ENCODE results near the gene FNDC1. TPM values are rescaled to one million over a fixed set of nuclear protein-coding genes. Genes with fewer than 3 reads are reported as not detected.
A peak's percentile ranks its signal among the peaks of the same experiment; 100 is the strongest.

Gene FNDC1
- total RNA-seq, 2 experiments from 2014 or later: not detected

- no peaks in the 10 kb centered on the region for H3K4me1 Mint-ChIP-seq (ENCODE audit: low read depth)
- no peaks in the 10 kb centered on the region for H3K9me3 Mint-ChIP-seq (ENCODE audit: insufficient read depth)
- ATAC-seq: no peak
- no peaks in the 10 kb centered on the region for H3K36me3 Mint-ChIP-seq (ENCODE audit: low read depth)
- ChIA-PET POLR2A (no interaction called here), CTCF (interaction anchor here (1.6 kb wide), 1 partner anchor 19 kb away, joined by 5 read pairs; no protein-coding TSS in a partner anchor)
- H3K4me3 Mint-ChIP-seq: no peak overlapping the region
- peaks cover 36% of the 10 kb centered on the region for H3K27me3 Mint-ChIP-seq (ENCODE audit: low read depth)
- no peak overlapping the region for H3K27ac Mint-ChIP-seq
- DNase-seq: no peak
These were observed 64.9 kb downstream of the FNDC1 start for GRCh38 chr6:159234102-159234553.

GRCh38 chr6:159238920-159239558, 69.8 kb downstream of the FNDC1 start:
- ChIA-PET POLR2A (no interaction called here), CTCF (interaction anchor here (0.9 to 1.3 kb wide), 2 partner anchors 14 to 26 kb away, joined by 4 read pairs; no protein-coding TSS in a partner anchor)
- Mint-ChIP-seq H3K9me3 (ENCODE audit: insufficient read depth) (no peaks in the 10 kb centered on the region), H3K4me1 (ENCODE audit: low read depth) (no peaks in the 10 kb centered on the region), H3K27ac (no peak overlapping the region), H3K4me3 (no peak overlapping the region), H3K36me3 (ENCODE audit: low read depth) (no peaks in the 10 kb centered on the region), H3K27me3 (ENCODE audit: low read depth) (peaks cover 30% of the 10 kb centered on the region)
- ATAC-seq: no peak
- no peak for DNase-seq

GRCh38 chr6:159249128-159249527, 79.9 kb downstream of the FNDC1 start:
- H3K27ac Mint-ChIP-seq: no peak overlapping the region
- H3K4me3 Mint-ChIP-seq: no peak overlapping the region
- H3K9me3 Mint-ChIP-seq (ENCODE audit: insufficient read depth): no peaks in the 10 kb centered on the region
- DNase-seq (no peak), ATAC-seq (no peak)
- no peaks in the 10 kb centered on the region for H3K36me3 Mint-ChIP-seq (ENCODE audit: low read depth)
- no peaks in the 10 kb centered on the region for H3K4me1 Mint-ChIP-seq (ENCODE audit: low read depth)
- ChIA-PET POLR2A (no interaction called here), CTCF (interaction anchor here (0.8 to 2.2 kb wide), 3 partner anchors 32 to 76 kb away, joined by 3 to 5 read pairs (median 3); no protein-coding TSS in a partner anchor)
- H3K27me3 Mint-ChIP-seq (ENCODE audit: low read depth): peaks cover 7% of the 10 kb centered on the region

- no peak for DNase-seq
- peaks cover 7% of the 10 kb centered on the region for H3K27me3 Mint-ChIP-seq (ENCODE audit: low read depth)
- no peaks in the 10 kb centered on the region for H3K4me1 Mint-ChIP-seq (ENCODE audit: low read depth)
- H3K9me3 Mint-ChIP-seq (ENCODE audit: insufficient read depth): no peaks in the 10 kb centered on the region
- POLR2A ChIA-PET: no interaction called here
- CTCF ChIA-PET: interaction anchor here (0.8 to 2.2 kb wide), 3 partner anchors 32 to 76 kb away, joined by 3 to 5 read pairs (median 3); no protein-coding TSS in a partner anchor
- no peak overlapping the region for H3K27ac Mint-ChIP-seq
- no peaks in the 10 kb centered on the region for H3K36me3 Mint-ChIP-seq (ENCODE audit: low read depth)
- no peak for ATAC-seq
- H3K4me3 Mint-ChIP-seq: no peak overlapping the region
These were observed 80.6 kb downstream of the FNDC1 start for GRCh38 chr6:159249752-159250151.

- DNase-seq: no peak
- no peaks in the 10 kb centered on the region for H3K4me1 Mint-ChIP-seq (ENCODE audit: low read depth)
- peaks cover 6% of the 10 kb centered on the region for H3K27me3 Mint-ChIP-seq (ENCODE audit: low read depth)
- H3K36me3 Mint-ChIP-seq (ENCODE audit: low read depth): no peaks in the 10 kb centered on the region
- no peak overlapping the region for H3K27ac Mint-ChIP-seq
- POLR2A ChIA-PET: no interaction called here
- no peak for ATAC-seq
- H3K9me3 Mint-ChIP-seq (ENCODE audit: insufficient read depth): no peaks in the 10 kb centered on the region
- CTCF ChIA-PET: interaction anchor here (2.2 kb wide), 1 partner anchor 77 kb away, joined by 5 read pairs; no protein-coding TSS in a partner anchor
- no peak overlapping the region for H3K4me3 Mint-ChIP-seq
These were observed 81.4 kb downstream of the FNDC1 start for GRCh38 chr6:159250633-159251032.

GRCh38 chr6:159252955-159253508, 83.8 kb downstream of the FNDC1 start:
- DNase-seq (peak; percentile 24), ATAC-seq (peak; percentile 61)
- Mint-ChIP-seq H3K36me3 (ENCODE audit: low read depth) (no peaks in the 10 kb centered on the region), H3K9me3 (ENCODE audit: insufficient read depth) (no peaks in the 10 kb centered on the region), H3K4me1 (ENCODE audit: low read depth) (no peaks in the 10 kb centered on the region), H3K27me3 (ENCODE audit: low read depth) (peaks cover 6% of the 10 kb centered on the region), H3K4me3 (no peak overlapping the region), H3K27ac (no peak overlapping the region)
- ChIA-PET POLR2A (interaction anchor here (0.5 kb wide), 1 partner anchor 49 kb away, joined by 3 read pairs; no protein-coding TSS in a partner anchor), CTCF (interaction anchor here (0.6 to 1.7 kb wide), 29 partner anchors 8 to 593 kb away, joined by 3 to 9 read pairs (median 4); no protein-coding TSS in a partner anchor)

GRCh38 chr6:159254186-159254585, 85.0 kb downstream of the FNDC1 start:
- no peak for ATAC-seq
- POLR2A ChIA-PET: no interaction called here
- Mint-ChIP-seq H3K27me3 (ENCODE audit: low read depth) (peaks cover 6% of the 10 kb centered on the region), H3K36me3 (ENCODE audit: low read depth) (no peaks in the 10 kb centered on the region), H3K27ac (no peak overlapping the region), H3K9me3 (ENCODE audit: insufficient read depth) (no peaks in the 10 kb centered on the region), H3K4me3 (no peak overlapping the region), H3K4me1 (ENCODE audit: low read depth) (no peaks in the 10 kb centered on the region)
- CTCF ChIA-PET: no interaction called here
- DNase-seq: no peak

GRCh38 chr6:159255434-159255951, 86.3 kb downstream of the FNDC1 start:
- H3K27ac Mint-ChIP-seq: no peak overlapping the region
- no peak overlapping the region for H3K4me3 Mint-ChIP-seq
- H3K9me3 Mint-ChIP-seq (ENCODE audit: insufficient read depth): no peaks in the 10 kb centered on the region
- no peaks in the 10 kb centered on the region for H3K4me1 Mint-ChIP-seq (ENCODE audit: low read depth)
- ATAC-seq: no peak
- DNase-seq: no peak
- CTCF ChIA-PET: no interaction called here
- H3K27me3 Mint-ChIP-seq (ENCODE audit: low read depth): peaks cover 9% of the 10 kb centered on the region
- POLR2A ChIA-PET: no interaction called here
- H3K36me3 Mint-ChIP-seq (ENCODE audit: low read depth): no peaks in the 10 kb centered on the region

- no peak overlapping the region for H3K27ac Mint-ChIP-seq
- H3K27me3 Mint-ChIP-seq (ENCODE audit: low read depth): peaks cover 9% of the 10 kb centered on the region
- CTCF ChIA-PET: no interaction called here
- DNase-seq (no peak), ATAC-seq (no peak)
- no peaks in the 10 kb centered on the region for H3K4me1 Mint-ChIP-seq (ENCODE audit: low read depth)
- H3K36me3 Mint-ChIP-seq (ENCODE audit: low read depth): no peaks in the 10 kb centered on the region
- POLR2A ChIA-PET: no interaction called here
- H3K4me3 Mint-ChIP-seq: no peak overlapping the region
- H3K9me3 Mint-ChIP-seq (ENCODE audit: insufficient read depth): no peaks in the 10 kb centered on the region
These were observed 86.9 kb downstream of the FNDC1 start for GRCh38 chr6:159256128-159256527.

- Mint-ChIP-seq H3K4me3 (no peak overlapping the region), H3K27me3 (ENCODE audit: low read depth) (peaks cover 6% of the 10 kb centered on the region), H3K9me3 (ENCODE audit: insufficient read depth) (no peaks in the 10 kb centered on the region), H3K4me1 (ENCODE audit: low read depth) (no peaks in the 10 kb centered on the region), H3K36me3 (ENCODE audit: low read depth) (no peaks in the 10 kb centered on the region), H3K27ac (no peak overlapping the region)
- POLR2A ChIA-PET: no interaction called here
- DNase-seq: no peak
- CTCF ChIA-PET: interaction anchor here (0.8 kb wide), 1 partner anchor 86 kb away, joined by 3 read pairs; no protein-coding TSS in a partner anchor
- ATAC-seq: no peak
These were observed 88.6 kb downstream of the FNDC1 start for GRCh38 chr6:159257846-159258245.

- Mint-ChIP-seq H3K9me3 (ENCODE audit: insufficient read depth) (no peaks in the 10 kb centered on the region), H3K27me3 (ENCODE audit: low read depth) (peaks cover 7% of the 10 kb centered on the region), H3K36me3 (ENCODE audit: low read depth) (no peaks in the 10 kb centered on the region), H3K4me3 (no peak overlapping the region), H3K4me1 (ENCODE audit: low read depth) (no peaks in the 10 kb centered on the region), H3K27ac (no peak overlapping the region)
- DNase-seq (no peak), ATAC-seq (no peak)
- ChIA-PET POLR2A (no interaction called here), CTCF (no interaction called here)
These were observed 90.4 kb downstream of the FNDC1 start for GRCh38 chr6:159259441-159260125.

GRCh38 chr6:159260208-159260607, 91.0 kb downstream of the FNDC1 start:
- H3K36me3 Mint-ChIP-seq (ENCODE audit: low read depth): no peaks in the 10 kb centered on the region
- ATAC-seq (no peak), DNase-seq (no peak)
- H3K27me3 Mint-ChIP-seq (ENCODE audit: low read depth): peaks cover 5% of the 10 kb centered on the region
- no peak overlapping the region for H3K27ac Mint-ChIP-seq
- CTCF ChIA-PET: no interaction called here
- H3K9me3 Mint-ChIP-seq (ENCODE audit: insufficient read depth): no peaks in the 10 kb centered on the region
- no peaks in the 10 kb centered on the region for H3K4me1 Mint-ChIP-seq (ENCODE audit: low read depth)
- H3K4me3 Mint-ChIP-seq: no peak overlapping the region
- POLR2A ChIA-PET: no interaction called here
